Panc1 (cell line): ENCODE data around the gene FRMPD2. TPM values are rescaled to one million over a fixed set of nuclear protein-coding genes. Genes with fewer than 3 reads are reported as not detected.

Source experiments
- ATAC-seq: fragments of 200-7000 bp; cut with Tn5 transposase; 2 replicates; pipeline ENCODE4 v1.9.1; 2020; ENCODE audit warnings: mild to moderate bottlenecking, moderate library complexity
- BruUV-seq: library from RNA; stranded (reverse); fragments of 400-500 nt; replicated peaks from 2 replicates; lab custom pipeline; 2021; lab: Mats Ljungman, UMichigan
- CTCF ChIA-PET: fragments of 300-600 bp; sonication (Branson Sonifier 250); formaldehyde crosslinking; loops from one replicate; lab custom pipeline; 2022; ENCODE audit warnings: antibody characterized with exemption; lab: Charles Lee
- POLR2A ChIA-PET: fragments of 300-600 bp; sonication (Branson Sonifier 250); formaldehyde crosslinking; loops from one replicate; lab custom pipeline; 2022; ENCODE audit warnings: antibody characterized with exemption; lab: Charles Lee
- DNase-seq: peaks from one replicate; pipeline ENCODE4 v3.0.0-alpha.2; 2010; ENCODE audit warnings: low read depth, low spot score
- H3K27ac ChIP-seq: 2 replicates; pipeline ENCODE4 v1.5.1; 2011; ENCODE audit warnings: mild to moderate bottlenecking, low read length, inconsistent platforms
- H3K27me3 ChIP-seq: fragments of 200-500 bp; sonication (Bioruptor generic); 2 replicates; pipeline ENCODE4 v1.6.0; 2014; ENCODE audit warnings: low read length, inconsistent platforms; ENCODE audit not compliant: control insufficient read depth, insufficient read depth
- H3K36me3 ChIP-seq: fragments of 200-500 bp; sonication (Bioruptor generic); 2 replicates; pipeline ENCODE4 v1.5.1; 2014; ENCODE audit warnings: inconsistent platforms, mild to moderate bottlenecking, low read length, moderate library complexity; ENCODE audit not compliant: control insufficient read depth, insufficient read depth
- H3K4me1 ChIP-seq: 2 replicates; pipeline ENCODE4 v1.5.1; 2011; ENCODE audit warnings: inconsistent platforms, mild to moderate bottlenecking, low read length, moderate library complexity; ENCODE audit not compliant: control insufficient read depth, insufficient read depth
- H3K4me3 ChIP-seq, 2 experiments: 2 replicates each; pipeline ENCODE4 v1.5.1; 2011 to 2012; ENCODE audit warnings: low read depth in 2 of 2, low read length in 2 of 2, mild to moderate bottlenecking in 2 of 2, inconsistent platforms in 1 of 2, moderate library complexity in 1 of 2
- H3K9me3 ChIP-seq: fragments of 200-500 bp; sonication (Bioruptor generic); 2 replicates; pipeline ENCODE4 v1.5.1; 2014; ENCODE audit warnings: low read depth, mild to moderate bottlenecking, inconsistent platforms, low read length, moderate library complexity; ENCODE audit not compliant: control insufficient read depth, insufficient read depth
- CTCF ChIP-seq: fragments of 450-650 bp; IDR thresholded peaks from 2 replicates; pipeline ENCODE4 v1.5.1; 2017; ENCODE audit warnings: mild to moderate bottlenecking
- POLR2AphosphoS5 ChIP-seq: IDR thresholded peaks from 2 replicates; pipeline ENCODE4 v1.6.1; 2012; ENCODE audit warnings: mild to moderate bottlenecking, low read depth, low read length, moderate library complexity
- REST ChIP-seq, 2 experiments: IDR thresholded peaks; 2 replicates each; pipeline ENCODE4 v1.6.1; 2011 to 2012; ENCODE audit warnings: low read depth in 2 of 2, control low read depth in 1 of 2, low read length in 1 of 2, mild to moderate bottlenecking in 1 of 2, moderate library complexity in 1 of 2; ENCODE audit not compliant: insufficient read depth in 1 of 2
- SIN3A ChIP-seq: IDR thresholded peaks from 2 replicates; pipeline ENCODE4 v1.6.1; 2012; ENCODE audit warnings: low read depth, mild to moderate bottlenecking, low read length, moderate library complexity, borderline replicate concordance; ENCODE audit not compliant: insufficient read depth
- TCF7L2 ChIP-seq: IDR thresholded peaks from 2 replicates; pipeline ENCODE4 v1.6.1; 2011; ENCODE audit warnings: mild to moderate bottlenecking, low read depth, low read length, inconsistent platforms
- in situ Hi-C: cut with HindIII; loops from 2 replicates; pipeline ENCODE4 v1.10.0; 2016; ENCODE audit warnings: low sequenced_read_pairs, low pct_unique_long_range_greater_than_20kb
- intact Hi-C: fragments of 100-400 bp; cut with micrococcal nuclease; formaldehyde crosslinking; loops from one replicate; pipeline ENCODE4 v1.10.0; 2022; ENCODE audit not compliant: unreplicated experiment
- total RNA-seq: library from RNA; stranded (reverse); gene quantifications from one replicate; pipeline ENCODE4 v1.2.1, GENCODE V29; 2021; ENCODE audit not compliant: unreplicated experiment

Gene FRMPD2
- total RNA-seq, 1 experiment from 2014 or later = not detected

GRCh38 chr10:48292616-48293015 is 18.1 kb upstream of the FRMPD2 start:
- Histone ChIP-seq H3K27me3 (no peaks in the 10 kb centered on the region; the same call in 1 of the 2 replicates), H3K27ac (no peak overlapping the region), H3K36me3 (no peaks in the 10 kb centered on the region), H3K4me3 (no peak overlapping the region), H3K4me1 (no peaks in the 10 kb centered on the region), H3K9me3 (no peaks in the 10 kb centered on the region)
- CTCF ChIA-PET = no interaction called here
- BruUV-seq = no TSS peak
- DNase-seq (no peak), ATAC-seq (no peak)
- TF ChIP-seq CTCF (no peak), SIN3A (no peak), POLR2AphosphoS5 (no peak), REST (IDR thresholded peaks at IDR 0.05; ENCODE audit: insufficient read depth in 1 of 2, low read depth in 2 of 2, low read length in 1 of 2) (no peak), TCF7L2 (no peak)
- intact Hi-C loops (no loop called here), in situ Hi-C loops (no loop called here)
- POLR2A ChIA-PET = no interaction called here

- BruUV-seq = no TSS peak
- DNase-seq = no peak
- intact Hi-C loops = no loop called here
- ChIA-PET POLR2A (no interaction called here), CTCF (no interaction called here)
- Histone ChIP-seq H3K36me3 (no peaks in the 10 kb centered on the region), H3K4me3 (no peak overlapping the region), H3K27me3 (no peaks in the 10 kb centered on the region; the same call in 1 of the 2 replicates), H3K9me3 (no peaks in the 10 kb centered on the region), H3K4me1 (no peaks in the 10 kb centered on the region), H3K27ac (no peak overlapping the region)
- ATAC-seq = no peak
- TF ChIP-seq CTCF (no peak), REST (IDR thresholded peaks at IDR 0.05; ENCODE audit: insufficient read depth in 1 of 2, low read depth in 2 of 2, low read length in 1 of 2) (no peak), SIN3A (no peak), POLR2AphosphoS5 (no peak), TCF7L2 (no peak)
- in situ Hi-C loops = no loop called here
Measured at GRCh38 chr10:48291190-48291589, 16.7 kb upstream of the FRMPD2 start.
